Muscle of back (tissue), 13 donors: ENCODE results near the gene GIMAP8. TPM values are rescaled to one million over a fixed set of nuclear protein-coding genes. Genes with fewer than 3 reads are reported as not detected.

Experiments
- DNase-seq, 3 donors: peaks; one replicate each; pipeline versions ENCODE4 v3.0.0 to v3.0.0-alpha.2; 2013
- long read RNA-seq, 9 donors: transcript quantifications; one replicate each; lab custom pipeline, GENCODE V29; 2026
- polyA plus RNA-seq, 10 donors: library from polyadenylated mRNA; unstranded; fragments of 120-200 nt; gene quantifications; one replicate each; pipeline ENCODE4 v1.2.1, GENCODE V29; 2013; ENCODE audit not compliant: insufficient read length in 10 of 10

GIMAP8 gene
- polyA plus RNA-seq, result 1 to 10 TPM; 5.5 to 9.8 (median 7.1) TPM
- long read RNA-seq, donor 1, full-length matches to known transcripts, result 1 of 1 reads
- long read RNA-seq, donor 1, partial matches to known transcripts, result 0 of 1 reads
- long read RNA-seq, donor 1, other reads (novel, unspliced or antisense), result 0 of 1 reads
- long read RNA-seq, donor 2, partial matches to known transcripts, result 9 of 9 reads
- long read RNA-seq, donor 2, other reads (novel, unspliced or antisense), result 0 of 9 reads
- long read RNA-seq, donor 3, result 0 reads
- long read RNA-seq, donor 4, full-length matches to known transcripts, result 1 of 1 reads
- long read RNA-seq, donor 4, partial matches to known transcripts, result 0 of 1 reads
- long read RNA-seq, donor 4, other reads (novel, unspliced or antisense), result 0 of 1 reads
- long read RNA-seq, donor 5, full-length matches to known transcripts, result 1 of 1 reads
- long read RNA-seq, donor 5, partial matches to known transcripts, result 0 of 1 reads
- long read RNA-seq, donor 5, other reads (novel, unspliced or antisense), result 0 of 1 reads
- long read RNA-seq, donor 6, result 0 reads
- long read RNA-seq, donor 7, full-length matches to known transcripts, result 1 of 1 reads
- long read RNA-seq, donor 7, partial matches to known transcripts, result 0 of 1 reads
- long read RNA-seq, donor 7, other reads (novel, unspliced or antisense), result 0 of 1 reads
- long read RNA-seq, donor 8, full-length matches to known transcripts, result 1 of 1 reads
- long read RNA-seq, donor 8, partial matches to known transcripts, result 0 of 1 reads
- long read RNA-seq, donor 8, other reads (novel, unspliced or antisense), result 0 of 1 reads
- long read RNA-seq, donor 9, result 0 reads

- peak in 1 of 3 donors; percentile 51 for DNase-seq
Measured at GRCh38 chr7:150450491-150451001, at the start of gene GIMAP8. Gene GIMAP8, plus strand, starts transcription at chr7:150450630. Its CDS starts 16,069 bp downstream, at chr7:150466699.

GRCh38 chr7:150400788-150401423, 49.5 kb upstream of the GIMAP8 start:
- DNase-seq, result no peak

- no peak for DNase-seq
Measured at GRCh38 chr7:150401424-150401790, 49.0 kb upstream of the GIMAP8 start.

GRCh38 chr7:150401861-150402631, 48.4 kb upstream of the GIMAP8 start:
- no peak for DNase-seq

- DNase-seq, result no peak
Measured at GRCh38 chr7:150402671-150403321, 47.6 kb upstream of the GIMAP8 start.

GRCh38 chr7:150403376-150404171, 46.9 kb upstream of the GIMAP8 start:
- no peak for DNase-seq

- DNase-seq, result peak in 1 of 3 donors; percentile 16
Measured at GRCh38 chr7:150404172-150404804, 46.1 kb upstream of the GIMAP8 start.

GRCh38 chr7:150404805-150405583, 45.4 kb upstream of the GIMAP8 start:
- peak; percentile 88 to 96 (median 92) for DNase-seq

- peak in 2 of 3 donors; percentile 13 to 35 for DNase-seq
Measured at GRCh38 chr7:150405584-150406311, 44.7 kb upstream of the GIMAP8 start.

GRCh38 chr7:150406312-150406566, 44.2 kb upstream of the GIMAP8 start:
- no peak for DNase-seq

GRCh38 chr7:150406567-150407421, 43.6 kb upstream of the GIMAP8 start:
- DNase-seq, result peak in 2 of 3 donors; percentile 10 to 31

- no peak for DNase-seq
Measured at GRCh38 chr7:150407588-150408392, 42.6 kb upstream of the GIMAP8 start.

GRCh38 chr7:150408393-150409299, 41.8 kb upstream of the GIMAP8 start:
- DNase-seq, result no peak

- no peak for DNase-seq
Measured at GRCh38 chr7:150409300-150410030, 41.0 kb upstream of the GIMAP8 start.
